Keratinocyte (primary cell): ENCODE measurements around the gene CDKN1A. TPM values are rescaled to one million over a fixed set of nuclear protein-coding genes. Genes with fewer than 3 reads are reported as not detected.

Experiments used
- DNase-seq: peaks from one replicate; pipeline ENCODE4 v3.0.0-alpha.2; 2011; ENCODE audit warnings: low read depth, missing footprints, low spot score
- FAIRE-seq: peaks from 2 replicates; lab custom pipeline; 2011; peaks lifted over from hg19 to GRCh38; lab: Jason Lieb, UNC
- H2AFZ ChIP-seq: 2 replicates; pipeline ENCODE4 v1.6.0; 2012; ENCODE audit warnings: low read length, control low read depth, inconsistent platforms; ENCODE audit not compliant: control insufficient read depth
- H3K27ac ChIP-seq: 2 replicates; pipeline ENCODE4 v1.5.1; 2011; ENCODE audit warnings: low read length; ENCODE audit not compliant: control insufficient read depth, insufficient read depth
- H3K27me3 ChIP-seq: 3 replicates; pipeline ENCODE4 v1.6.0; 2011; ENCODE audit warnings: low read length; ENCODE audit not compliant: control insufficient read depth, insufficient read depth; ENCODE audit errors: extremely low read depth
- H3K36me3 ChIP-seq, 2 experiments: 2 replicates in 1 of 2; 3 replicates in 1 of 2; pipeline ENCODE4 v1.5.1; 2011; ENCODE audit warnings: low read length in 2 of 2, mild to moderate bottlenecking in 1 of 2; ENCODE audit not compliant: control insufficient read depth in 2 of 2, insufficient read depth in 2 of 2; ENCODE audit errors: extremely low read depth in 1 of 2
- H3K4me1 ChIP-seq: 3 replicates; pipeline ENCODE4 v1.5.1; 2011; ENCODE audit warnings: low read length; ENCODE audit not compliant: control insufficient read depth, insufficient read depth; ENCODE audit errors: extremely low read depth
- H3K4me2 ChIP-seq: 3 replicates; pipeline ENCODE4 v1.6.0; 2011; ENCODE audit warnings: low read depth, low read length; ENCODE audit not compliant: control insufficient read depth, insufficient read depth; ENCODE audit errors: extremely low read depth
- H3K4me3 ChIP-seq, 3 experiments: fragments of 200-600 bp in 1 of 3; sonication (generic) in 1 of 3; 2 replicates in 2 of 3; 3 replicates in 1 of 3; pipeline ENCODE4 v1.5.1; 2011 to 2016; ENCODE audit warnings: low read length in 3 of 3, mild to moderate bottlenecking in 3 of 3, control low read depth in 2 of 3, inconsistent platforms in 1 of 3, low read depth in 1 of 3, mixed read lengths in 1 of 3, mixed run types in 1 of 3, moderate library complexity in 1 of 3; ENCODE audit not compliant: control insufficient read depth in 2 of 3, insufficient read depth in 2 of 3; ENCODE audit errors: extremely low read depth in 1 of 3
- H3K79me2 ChIP-seq: 2 replicates; pipeline ENCODE4 v1.6.0; 2012; ENCODE audit warnings: low read length; ENCODE audit not compliant: control insufficient read depth, insufficient read depth
- H3K9ac ChIP-seq: 3 replicates; pipeline ENCODE4 v1.6.0; 2011; ENCODE audit warnings: low read length; ENCODE audit not compliant: control insufficient read depth, insufficient read depth; ENCODE audit errors: extremely low read depth
- H3K9me1 ChIP-seq: 3 replicates; pipeline ENCODE4 v1.6.0; 2011; ENCODE audit warnings: low read length; ENCODE audit not compliant: control insufficient read depth, insufficient read depth; ENCODE audit errors: extremely low read depth
- H3K9me3 ChIP-seq: 2 replicates; pipeline ENCODE4 v1.5.1; 2012; ENCODE audit warnings: low read depth, low read length; ENCODE audit not compliant: control insufficient read depth
- H4K20me1 ChIP-seq: 3 replicates; pipeline ENCODE4 v1.6.0; 2011; ENCODE audit warnings: low read length; ENCODE audit not compliant: control insufficient read depth, insufficient read depth; ENCODE audit errors: extremely low read depth
- CTCF ChIP-seq, 3 experiments: IDR thresholded peaks in 1 of 3; conservative IDR thresholded peaks in 1 of 3; optimal IDR thresholded peaks in 1 of 3; 2 replicates in 2 of 3; 3 replicates in 1 of 3; pipeline versions ENCODE3 to v1.5.1; 2011; ENCODE audit warnings: low read length in 3 of 3, mild to moderate bottlenecking in 3 of 3, moderate library complexity in 2 of 3, control low read depth in 1 of 3, inconsistent platforms in 1 of 3; ENCODE audit not compliant: insufficient read depth in 2 of 3; ENCODE audit errors: extremely low read depth in 1 of 3
- EZH2 ChIP-seq: IDR thresholded peaks from one replicate; pipeline ENCODE4 v1.6.1; 2012; ENCODE audit warnings: inconsistent platforms, mild to moderate bottlenecking, low read length, moderate library complexity
- dilution Hi-C: fragments of 300-500 bp; cut with MboI; formaldehyde crosslinking; loops from one replicate; pipeline ENCODE4 v1.7.0; 2020; ENCODE audit warnings: low sequenced_read_pairs; ENCODE audit not compliant: extremely low pct_ligation_motif_present
- polyA plus RNA-seq, 5 experiments: library from polyadenylated mRNA; depleted of rRNA in 3 of 5; stranded (reverse) in 3 of 5; stranded (forward) in 1 of 5; unstranded in 1 of 5; fragments of >200 nt; gene quantifications; 1 replicate in 1 of 5; 2 replicates in 3 of 5; 3 replicates in 1 of 5; pipeline versions ENCODE4 v1.2.1 to v1.2.3, GENCODE V29; 2011 to 2012; ENCODE audit warnings: missing spikeins in 2 of 5, low read depth in 1 of 5, low replicate concordance in 1 of 5

CDKN1A gene
- polyA plus RNA-seq, 1 donor (not counting 4 experiments of a cell fraction or from before 2014, with no cell fraction given): 185 TPM

GRCh38 chr6:36631326-36632011 lies 47.0 kb upstream of the CDKN1A start:
- no peak overlapping the region for H3K27ac ChIP-seq
- no peak for FAIRE-seq

GRCh38 chr6:36633370-36633769 lies 45.1 kb upstream of the CDKN1A start:
- no peak for DNase-seq
- dilution Hi-C loops: no loop called here
- no peak overlapping the region for H3K27ac ChIP-seq
- no peak overlapping the region for H3K9ac ChIP-seq
- no peak overlapping the region for H3K4me2 ChIP-seq
- H3K79me2 ChIP-seq: no peaks in the 10 kb centered on the region
- no peaks in the 10 kb centered on the region for H3K27me3 ChIP-seq
- H2AFZ ChIP-seq: no peak overlapping the region
- no peaks in the 10 kb centered on the region for H3K9me3 ChIP-seq
- H3K4me3 ChIP-seq: no peak overlapping the region
- no peaks in the 10 kb centered on the region for H3K4me1 ChIP-seq
- no peak for FAIRE-seq
- H3K9me1 ChIP-seq: no peaks in the 10 kb centered on the region
- no peak for TF ChIP-seq EZH2
- TF ChIP-seq CTCF (optimal IDR thresholded peaks at IDR 0.05 in 1 of 3, IDR thresholded peaks at IDR 0.05 in 1 of 3, conservative IDR thresholded peaks at IDR 0.05 in 1 of 3; ENCODE audit: extremely low read depth in 1 of 3, insufficient read depth in 2 of 3, low read length in 3 of 3): no peak
- H3K36me3 ChIP-seq: no peaks in the 10 kb centered on the region
- no peaks in the 10 kb centered on the region for H4K20me1 ChIP-seq

More at GRCh38 chr6:36631326-36632011, 47.0 kb upstream of the CDKN1A start:
- Histone ChIP-seq H3K9me3 (no peaks in the 10 kb centered on the region), H2AFZ (no peak overlapping the region), H3K9ac (no peak overlapping the region), H3K4me3 (no peak overlapping the region), H3K27me3 (no peaks in the 10 kb centered on the region), H4K20me1 (no peaks in the 10 kb centered on the region), H3K36me3 (no peaks in the 10 kb centered on the region), H3K9me1 (no peaks in the 10 kb centered on the region), H3K79me2 (no peaks in the 10 kb centered on the region), H3K4me1 (peaks cover 8% of the 10 kb centered on the region), H3K4me2 (no peak overlapping the region)
- DNase-seq: no peak
- no peak for TF ChIP-seq CTCF (optimal IDR thresholded peaks at IDR 0.05 in 1 of 3, IDR thresholded peaks at IDR 0.05 in 1 of 3, conservative IDR thresholded peaks at IDR 0.05 in 1 of 3; ENCODE audit: extremely low read depth in 1 of 3, insufficient read depth in 2 of 3, low read length in 3 of 3)
- no peak for TF ChIP-seq EZH2
- dilution Hi-C loops: no loop called here
